Large intestine (tissue), 3 donors: Measurements from ENCODE around the gene ETV3. TPM values are rescaled to one million over a fixed set of nuclear protein-coding genes. Genes with fewer than 3 reads are reported as not detected.
A peak's percentile ranks its signal among the peaks of the same experiment; 100 is the strongest.

ENCODE experiments used
- DNase-seq, 2 donors: peaks; one replicate each; pipeline versions ENCODE4 v3.0.0 to v3.0.0-alpha.2; 2013
- H3K27ac ChIP-seq: one replicate; pipeline ENCODE4 v1.5.1; 2013; ENCODE audit warnings: low read length
- H3K27me3 ChIP-seq: 2 replicates; pipeline ENCODE4 v1.6.1; 2013; ENCODE audit warnings: low read length; ENCODE audit not compliant: control insufficient read depth, insufficient read depth
- H3K36me3 ChIP-seq: 2 replicates; pipeline ENCODE4 v1.6.1; 2013; ENCODE audit warnings: low read length; ENCODE audit not compliant: control insufficient read depth, insufficient read depth
- H3K4me1 ChIP-seq: one replicate; pipeline ENCODE4 v1.6.1; 2013; ENCODE audit warnings: low read length; ENCODE audit not compliant: control insufficient read depth, insufficient read depth
- H3K4me3 ChIP-seq: one replicate; pipeline ENCODE4 v1.5.1; 2013; ENCODE audit warnings: low read length
- H3K9me3 ChIP-seq: one replicate; pipeline ENCODE4 v1.6.1; 2013; ENCODE audit warnings: mild to moderate bottlenecking, low read depth, low read length, moderate library complexity; ENCODE audit not compliant: control insufficient read depth
- WGBS: methylation state at CpG from one replicate; pipeline ENCODE4 v1.1.5; 2013; ENCODE audit warnings: low lambda C conversion rate; ENCODE audit not compliant: insufficient coverage; 5-methylcytosine and 5-hydroxymethylcytosine counted together
- polyA plus RNA-seq: library from polyadenylated mRNA; unstranded; fragments of 120-200 nt; gene quantifications from one replicate; pipeline ENCODE4 v1.2.1, GENCODE V29; 2013

Gene ETV3
- polyA plus RNA-seq, 1 donor: 19.3 TPM

DNA sequence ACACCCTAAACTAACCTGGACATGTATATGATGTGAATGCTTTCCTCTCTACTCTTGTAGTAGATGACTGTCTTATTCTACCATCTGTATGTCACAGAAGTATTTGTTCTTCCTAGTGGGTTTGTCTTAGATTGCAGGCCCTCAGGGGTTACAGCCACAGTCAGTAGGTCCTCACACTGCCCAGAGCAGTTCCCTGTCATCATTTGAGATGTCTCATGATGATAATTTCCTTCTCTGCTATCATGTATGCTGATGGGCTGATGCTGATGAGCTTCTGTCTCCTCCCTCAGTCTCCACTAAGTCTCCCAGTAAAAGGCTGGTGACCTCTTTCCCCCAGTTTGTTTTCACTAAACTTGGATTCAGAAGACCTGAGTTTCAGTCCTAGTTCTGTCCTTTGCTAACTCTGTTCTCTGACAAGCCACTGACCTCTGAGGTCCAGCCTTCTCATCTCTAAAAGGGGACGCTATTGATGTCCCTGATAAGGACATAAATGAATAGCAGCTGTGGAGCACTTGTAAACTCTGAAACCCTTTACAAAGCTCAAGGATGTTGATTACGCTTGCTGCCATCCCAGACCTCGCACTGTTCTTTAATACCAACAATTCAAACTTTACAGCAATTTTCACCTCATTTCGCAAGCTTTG lies 3.1 kb upstream of the ETV3 start:
- no CpG with 5 or more reads among the region's 4 CpGs for WGBS
- no peak overlapping the region for H3K4me3 ChIP-seq
- H3K27ac ChIP-seq: no peak overlapping the region
- H3K36me3 ChIP-seq: no peaks in the 10 kb centered on the region
- H3K4me1 ChIP-seq: peaks cover 10% of the 10 kb centered on the region
- no peaks in the 10 kb centered on the region for H3K9me3 ChIP-seq
- DNase-seq: no peak
- no peaks in the 10 kb centered on the region for H3K27me3 ChIP-seq

GRCh38 chr1:157140063-157140588 lies 1.9 kb upstream of the ETV3 start:
- DNase-seq: no peak
- H3K9me3 ChIP-seq: no peaks in the 10 kb centered on the region
- WGBS: no CpG with 5 or more reads among the region's 2 CpGs
- peaks cover 16% of the 10 kb centered on the region for H3K4me1 ChIP-seq
- H3K4me3 ChIP-seq: no peak overlapping the region
- no peak overlapping the region for H3K27ac ChIP-seq
- H3K36me3 ChIP-seq: peaks cover 9% of the 10 kb centered on the region
- H3K27me3 ChIP-seq: no peaks in the 10 kb centered on the region

DNA sequence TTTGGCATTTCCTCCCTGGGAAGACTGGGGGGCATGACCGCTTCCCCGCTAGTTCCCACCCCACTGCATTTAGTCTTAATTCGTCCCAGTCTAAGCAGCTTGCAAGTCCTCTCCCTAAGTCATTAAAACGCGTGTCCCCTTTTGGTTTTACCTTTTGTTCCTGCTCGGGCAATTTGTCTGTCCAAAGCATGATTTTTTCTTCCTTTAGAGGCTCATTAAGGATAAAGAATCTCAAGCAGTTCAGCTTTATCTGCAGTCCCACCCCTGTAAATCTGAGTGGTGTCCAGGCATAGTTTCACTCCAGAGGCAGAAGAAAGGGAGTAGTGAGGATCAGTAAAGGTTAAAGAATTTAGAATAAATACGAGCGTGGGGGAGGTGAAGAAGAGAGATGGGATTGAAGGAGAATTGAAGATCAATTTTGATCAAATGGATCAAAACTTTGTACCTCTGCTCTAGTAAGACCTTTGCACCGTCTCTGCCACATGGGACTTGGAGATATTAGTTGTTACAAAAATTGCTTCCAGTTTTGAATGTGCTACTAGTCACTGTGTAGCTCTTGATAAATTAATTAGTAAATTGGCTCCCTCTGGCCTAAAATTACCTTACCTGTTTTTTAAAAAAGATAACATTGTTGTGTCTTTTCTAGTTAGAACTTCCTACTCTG lies 989 bp upstream of the ETV3 start:
- DNase-seq: peak in 1 of 2 donors; percentile 66

GRCh38 chr1:157137408-157138219 lies 581 bp downstream of the ETV3 start:
- Histone ChIP-seq H3K36me3 (peaks cover 29% of the 10 kb centered on the region), H3K9me3 (no peaks in the 10 kb centered on the region), H3K27me3 (no peaks in the 10 kb centered on the region), H3K4me3 (peak overlapping the region; percentile 98), H3K27ac (peak overlapping the region; percentile 95), H3K4me1 (peaks cover 16% of the 10 kb centered on the region)
- DNase-seq: peak; percentile 29 to 70
- no CpG with 5 or more reads among the region's 36 CpGs for WGBS

More for the DNA sequence above, 989 bp upstream of the ETV3 start:
- Histone ChIP-seq H3K27me3 (no peaks in the 10 kb centered on the region), H3K9me3 (no peaks in the 10 kb centered on the region), H3K4me1 (peaks cover 16% of the 10 kb centered on the region), H3K36me3 (peaks cover 19% of the 10 kb centered on the region), H3K27ac (peak overlapping the region; percentile 95), H3K4me3 (peak overlapping the region; percentile 98)
- 0% methylated on average over 1 of the region's 9 CpGs for WGBS

DNA sequence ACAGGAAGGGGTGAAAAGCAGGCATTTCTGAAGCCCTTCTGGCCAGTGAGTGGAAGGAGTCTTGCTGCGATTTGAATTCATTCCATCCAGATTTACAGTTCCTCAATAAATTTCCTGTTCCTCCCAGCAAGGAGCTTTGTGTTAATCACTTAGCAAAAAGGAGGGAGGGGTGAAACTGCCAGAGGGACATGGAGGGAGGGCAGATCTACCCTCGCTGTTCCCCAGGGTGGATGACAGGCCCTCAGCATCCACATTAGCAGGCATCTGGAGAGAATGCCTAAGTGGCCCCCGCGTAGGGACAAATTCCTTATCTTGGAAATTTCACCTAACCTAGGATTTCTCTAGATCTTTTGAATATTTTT lies 1.2 kb downstream of the ETV3 start:
- DNase-seq: no peak
- Histone ChIP-seq H3K4me3 (peak overlapping the region; percentile 98), H3K27ac (peak overlapping the region; percentile 95), H3K4me1 (peaks cover 16% of the 10 kb centered on the region), H3K36me3 (peaks cover 35% of the 10 kb centered on the region), H3K9me3 (no peaks in the 10 kb centered on the region), H3K27me3 (no peaks in the 10 kb centered on the region)
- 20% methylated on average over 1 of the region's 4 CpGs for WGBS

- WGBS: 46% methylated on average over 4 of the region's 4 CpGs
- Histone ChIP-seq H3K27me3 (no peaks in the 10 kb centered on the region), H3K4me3 (no peak overlapping the region), H3K36me3 (peaks cover 44% of the 10 kb centered on the region), H3K27ac (no peak overlapping the region), H3K9me3 (no peaks in the 10 kb centered on the region), H3K4me1 (peaks cover 16% of the 10 kb centered on the region)
- DNase-seq: peak in 1 of 2 donors; percentile 47
These were observed 2.1 kb downstream of the ETV3 start for GRCh38 chr1:157136133-157136532.

- H3K36me3 ChIP-seq: peaks cover 44% of the 10 kb centered on the region
- no peak for DNase-seq
- WGBS: no CpG with 5 or more reads among the region's 1 CpG
These were observed 2.5 kb downstream of the ETV3 start for GRCh38 chr1:157135646-157136045.

DNA sequence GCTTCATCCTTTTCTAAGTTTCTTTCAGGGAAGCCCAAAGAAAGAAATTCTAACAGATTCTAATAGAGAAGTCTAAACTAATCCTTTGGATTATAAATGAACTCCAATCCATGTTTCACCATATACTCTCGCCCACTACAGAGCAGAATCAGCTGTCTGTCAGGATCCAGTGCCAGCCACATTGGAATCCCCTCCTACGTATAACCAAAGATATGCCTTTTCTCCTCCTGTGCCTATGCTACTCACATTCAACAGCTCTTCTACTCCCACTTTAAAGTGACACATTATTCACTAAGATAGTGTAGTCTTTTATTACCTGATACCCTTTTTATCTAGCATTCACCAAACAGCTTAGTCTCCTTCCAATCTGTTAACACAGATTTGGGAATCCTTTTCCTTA lies 3.1 kb downstream of the ETV3 start:
- Histone ChIP-seq H3K9me3 (no peaks in the 10 kb centered on the region), H3K27me3 (no peaks in the 10 kb centered on the region), H3K36me3 (peaks cover 50% of the 10 kb centered on the region), H3K27ac (no peak overlapping the region), H3K4me3 (no peak overlapping the region), H3K4me1 (peaks cover 16% of the 10 kb centered on the region)
- DNase-seq: no peak
- WGBS: no CpG with 5 or more reads among the region's 2 CpGs

More at GRCh38 chr1:157135646-157136045, 2.5 kb downstream of the ETV3 start:
- Histone ChIP-seq H3K4me1 (peaks cover 16% of the 10 kb centered on the region), H3K27ac (no peak overlapping the region), H3K27me3 (no peaks in the 10 kb centered on the region), H3K9me3 (no peaks in the 10 kb centered on the region), H3K4me3 (no peak overlapping the region)

- DNase-seq: no peak
- H3K27me3 ChIP-seq: no peaks in the 10 kb centered on the region
- no peak overlapping the region for H3K27ac ChIP-seq
- H3K4me1 ChIP-seq: peaks cover 16% of the 10 kb centered on the region
- H3K36me3 ChIP-seq: peaks cover 53% of the 10 kb centered on the region
- no peak overlapping the region for H3K4me3 ChIP-seq
- WGBS: 100% methylated on average over 4 of the region's 4 CpGs
- no peaks in the 10 kb centered on the region for H3K9me3 ChIP-seq
These were observed 3.8 kb downstream of the ETV3 start for GRCh38 chr1:157134442-157134841.

- no peak overlapping the region for H3K27ac ChIP-seq
- WGBS: 100% methylated on average over 1 of the region's 2 CpGs
- no peaks in the 10 kb centered on the region for H3K9me3 ChIP-seq
- H3K4me1 ChIP-seq: peaks cover 16% of the 10 kb centered on the region
- H3K36me3 ChIP-seq: peaks cover 55% of the 10 kb centered on the region
- DNase-seq: no peak
- H3K4me3 ChIP-seq: no peak overlapping the region
- no peaks in the 10 kb centered on the region for H3K27me3 ChIP-seq
These were observed 4.8 kb downstream of the ETV3 start for GRCh38 chr1:157133426-157133825.
